Esophagus muscularis mucosa (tissue), 4 donors: ENCODE measurements around the gene NR2F6. TPM values are rescaled to one million over a fixed set of nuclear protein-coding genes. Genes with fewer than 3 reads are reported as not detected.

Source experiments
- DNase-seq: peaks from one replicate; pipeline ENCODE4 v3.0.0-alpha.2; 2017; ENCODE audit errors: extremely low spot score
- H3K27ac ChIP-seq, 4 donors: fragments of 200-600 bp; sonication (generic); replicated peaks in 1 of 4; 1 replicate in 3 of 4; 2 replicates in 1 of 4; pipeline ENCODE4 v1.5.1; 2016 to 2019; ENCODE audit warnings: mild to moderate bottlenecking in 1 of 4
- H3K27me3 ChIP-seq, 4 donors: fragments of 200-600 bp; sonication (generic); one replicate each; pipeline versions ENCODE4 v1.5.1 to v1.6.0; 2016 to 2019
- H3K36me3 ChIP-seq, 4 donors: fragments of 200-600 bp; sonication (generic); one replicate each; pipeline ENCODE4 v1.5.1; 2016 to 2019
- H3K4me1 ChIP-seq, 4 donors: fragments of 200-600 bp; sonication (generic); one replicate each; pipeline ENCODE4 v1.5.1; 2016 to 2019
- H3K4me3 ChIP-seq, 4 donors: fragments of 200-600 bp; sonication (generic); 1 replicate in 2 of 4; 2 replicates in 2 of 4; pipeline ENCODE4 v1.5.1; 2016 to 2019; ENCODE audit warnings: mild to moderate bottlenecking in 4 of 4, moderate library complexity in 1 of 4
- H3K9me3 ChIP-seq, 4 donors: fragments of 200-600 bp; sonication (generic); 1 replicate in 3 of 4; 2 replicates in 1 of 4; pipeline ENCODE4 v1.5.1; 2016 to 2019
- CTCF ChIP-seq, 3 experiments: fragments of 200-600 bp in 2 of 3; fragments of 450-650 bp in 1 of 3; sonication (generic) in 2 of 3; IDR thresholded peaks; one replicate each; pipeline ENCODE4 v1.5.1; 2017 to 2019; ENCODE audit warnings: antibody characterized with exemption in 3 of 3, mild to moderate bottlenecking in 2 of 3, moderate library complexity in 1 of 3
- POLR2A ChIP-seq: fragments of 450-650 bp; IDR thresholded peaks from one replicate; pipeline ENCODE4 v1.6.1; 2017; ENCODE audit warnings: antibody characterized with exemption, moderate library complexity, mild to moderate bottlenecking, low read depth
- WGBS: methylation state at CpG from one replicate; pipeline ENCODE4 v1.1.5; 2018; 5-methylcytosine and 5-hydroxymethylcytosine counted together
- intact Hi-C: fragments of 100-400 bp; cut with DNase I; formaldehyde crosslinking; loops from one replicate; pipeline ENCODE4 v1.15.1; 2023
- total RNA-seq, 4 donors: library from RNA; depleted of rRNA; stranded (reverse); fragments of >200 nt; gene quantifications; one replicate each; pipeline versions ENCODE4 v1.1.0 to v1.2.1, GENCODE V29; 2016

Gene NR2F6
- total RNA-seq, 4 donors from 2014 or later, result 38.6 to 88.0 (median 61.2) TPM

- Histone ChIP-seq H3K27ac (no peak overlapping the region), H3K9me3 (no peaks in the 10 kb centered on the region), H3K27me3 (no peaks in the 10 kb centered on the region), H3K4me1 (no peaks in the 10 kb centered on the region), H3K4me3 (no peak overlapping the region), H3K36me3 (peaks cover 47 to 92% (median 85%) of the 10 kb centered on the region in 4 donors)
- intact Hi-C loops, result no loop called here
- WGBS, result 95% methylated on average over 12 of the region's 14 CpGs
- DNase-seq, result no peak
- TF ChIP-seq POLR2A (no peak), CTCF (IDR thresholded peaks at IDR 0.05) (no peak)
Measured at GRCh38 chr19:17183271-17183761, 62.4 kb downstream of the NR2F6 start.

Other genes with a start within 250 kb of the NR2F6 start
- 10 to 100 TPM in 3 of 4 donors, 1 to 10 TPM in 1; 9.6 to 21.0 (median 13.0) TPM for gene CPAMD8, start 219.1 kb downstream of the NR2F6 start, total RNA-seq
- gene HAUS8, start 170.5 kb downstream of the NR2F6 start, total RNA-seq, result 1 to 10 TPM; 3.3 to 6.6 (median 4.6) TPM
- gene MYO9B, start 170.1 kb downstream of the NR2F6 start, total RNA-seq, result 10 to 100 TPM; 52.6 to 73.3 (median 57.7) TPM
- gene USE1, start 30.6 kb downstream of the NR2F6 start, total RNA-seq, result 10 to 100 TPM; 20.7 to 26.2 (median 21.3) TPM
- gene OCEL1, start 19.7 kb downstream of the NR2F6 start, total RNA-seq, result 10 to 100 TPM in 1 of 4 donors, 1 to 10 TPM in 3; 6.3 to 18.8 (median 7.8) TPM
- 10 to 100 TPM in 1 of 4 donors, 1 to 10 TPM in 3; 2.2 to 12.0 (median 6.3) TPM for gene USHBP1, start 18.8 kb upstream of the NR2F6 start, total RNA-seq
- gene BABAM1, start 21.5 kb upstream of the NR2F6 start, total RNA-seq, result 10 to 100 TPM; 72.2 to 92.3 (median 82.5) TPM
- 1 to 10 TPM in 2 of 4 donors, under 1 TPM in 2; under 0.01 to 3.0 (median 0.88) TPM for gene ANKLE1, start 36.0 kb upstream of the NR2F6 start, total RNA-seq
- gene ABHD8, start 57.5 kb upstream of the NR2F6 start, total RNA-seq, result 10 to 100 TPM; 14.7 to 35.4 (median 28.1) TPM
- gene MRPL34, start 60.0 kb upstream of the NR2F6 start, total RNA-seq, result 100 to 1,000 TPM; 131 to 173 (median 147) TPM
- 10 to 100 TPM; 12.0 to 25.4 (median 20.9) TPM for gene DDA1, start 63.6 kb upstream of the NR2F6 start, total RNA-seq
- gene ANO8, start 88.9 kb upstream of the NR2F6 start, total RNA-seq, result 1 to 10 TPM; 2.9 to 7.4 (median 4.0) TPM
- 10 to 100 TPM in 2 of 4 donors, 1 to 10 TPM in 2; 8.7 to 13.3 (median 10.2) TPM for gene GTPBP3, start 91.6 kb upstream of the NR2F6 start, total RNA-seq
- gene PLVAP, start 131.4 kb upstream of the NR2F6 start, total RNA-seq, result 100 to 1,000 TPM in 3 of 4 donors, 10 to 100 TPM in 1; 37.4 to 155 (median 117) TPM
- gene CCDC194, start 148.3 kb upstream of the NR2F6 start, total RNA-seq, result not detected
- gene BST2, start 159.7 kb upstream of the NR2F6 start, total RNA-seq, result 10 to 100 TPM; 25.3 to 59.7 (median 51.0) TPM
- 10 to 100 TPM; 24.5 to 66.1 (median 56.1) TPM for gene MVB12A, start 174.1 kb upstream of the NR2F6 start, total RNA-seq
- under 1 TPM in 2 of 4 donors, not detected in 2; 0.26 to 0.75 TPM for gene TMEM221, start 202.7 kb upstream of the NR2F6 start, total RNA-seq
- not detected for gene NXNL1, start 215.0 kb upstream of the NR2F6 start, total RNA-seq
- gene SLC27A1, start 224.6 kb upstream of the NR2F6 start, total RNA-seq, result 10 to 100 TPM; 15.9 to 26.1 (median 19.4) TPM